H1 (cell line): ENCODE results near the gene TTLL5. TPM values are rescaled to one million over a fixed set of nuclear protein-coding genes. Genes with fewer than 3 reads are reported as not detected.

Experiments
- CTCF ChIA-PET: fragments of 300-600 bp; sonication (Branson Sonifier 250); formaldehyde crosslinking; loops from one replicate; lab custom pipeline; 2021; ENCODE audit not compliant: partially characterized antibody; lab: Charles Lee
- POLR2A ChIA-PET: fragments of 300-600 bp; sonication (Branson Sonifier 250); formaldehyde crosslinking; loops from one replicate; lab custom pipeline; 2021; ENCODE audit warnings: inconsistent platforms; ENCODE audit not compliant: partially characterized antibody; lab: Charles Lee
- DNase-seq, 2 experiments: peaks; one replicate each; pipeline versions ENCODE4 v3.0.0 to v3.0.0-alpha.2; 2010 to 2022; ENCODE audit warnings: low spot score in 2 of 2, low read depth in 1 of 2, mixed read lengths in 1 of 2
- FAIRE-seq: peaks from 2 replicates; lab custom pipeline; 2011; peaks lifted over from hg19 to GRCh38; lab: Jason Lieb, UNC
- H2AFZ ChIP-seq: 2 replicates; pipeline ENCODE4 v1.8.1; 2012; ENCODE audit warnings: low read length, inconsistent platforms
- H2AK5ac ChIP-seq: 2 replicates; pipeline ENCODE4 v1.6.1; 2013; ENCODE audit warnings: low read depth, low read length
- H2BK120ac ChIP-seq: replicated peaks from 2 replicates; pipeline ENCODE3; 2013; ENCODE audit warnings: low read depth, low read length, inconsistent platforms
- H2BK12ac ChIP-seq: 2 replicates; pipeline ENCODE4 v1.6.1; 2013; ENCODE audit warnings: low read depth, low read length
- H2BK15ac ChIP-seq: 2 replicates; pipeline ENCODE4 v1.6.1; 2013; ENCODE audit warnings: low read length
- H2BK20ac ChIP-seq: 2 replicates; pipeline ENCODE4 v1.6.1; 2013; ENCODE audit warnings: low read length
- H2BK5ac ChIP-seq: 2 replicates; pipeline ENCODE4 v1.6.1; 2013; ENCODE audit warnings: low read depth, low read length
- H3K14ac ChIP-seq: 2 replicates; pipeline ENCODE4 v1.6.1; 2013; ENCODE audit warnings: inconsistent platforms; ENCODE audit not compliant: insufficient read length
- H3K18ac ChIP-seq: 2 replicates; pipeline ENCODE4 v1.6.1; 2013; ENCODE audit warnings: low read length; ENCODE audit errors: extremely low read depth
- H3K23ac ChIP-seq: 2 replicates; pipeline ENCODE4 v1.6.1; 2013; ENCODE audit warnings: inconsistent platforms; ENCODE audit not compliant: insufficient read length
- H3K23me2 ChIP-seq: 2 replicates; pipeline ENCODE4 v1.6.1; 2013; ENCODE audit warnings: low read depth, low read length
- H3K27ac ChIP-seq: 2 replicates; pipeline ENCODE4 v1.6.1; 2011; ENCODE audit warnings: low read depth, low read length, inconsistent platforms
- H3K27me3 ChIP-seq, 4 experiments: replicated peaks in 1 of 4; 1 replicate in 1 of 4; 2 replicates in 3 of 4; pipeline versions ENCODE4 v1.6.1 to v1.8.1; 2011 to 2013; ENCODE audit warnings: low read length in 3 of 4, mild to moderate bottlenecking in 3 of 4, inconsistent platforms in 2 of 4, mixed read lengths in 2 of 4, moderate library complexity in 1 of 4; ENCODE audit not compliant: control insufficient read depth in 3 of 4, insufficient read depth in 3 of 4; ENCODE audit errors: extremely low read depth in 1 of 4
- H3K36me3 ChIP-seq, 4 experiments: 2 replicates each; pipeline versions ENCODE4 v1.6.1 to v1.8.1; 2011 to 2013; ENCODE audit warnings: mild to moderate bottlenecking in 4 of 4, low read length in 3 of 4, moderate library complexity in 2 of 4, control low read depth in 1 of 4, inconsistent platforms in 1 of 4; ENCODE audit not compliant: insufficient read depth in 4 of 4, control insufficient read depth in 2 of 4
- H3K4ac ChIP-seq: replicated peaks from 2 replicates; pipeline ENCODE3; 2013; ENCODE audit warnings: low read length, low read depth, mixed read lengths, inconsistent platforms; ENCODE audit not compliant: insufficient read length
- H3K4me1 ChIP-seq, 4 experiments: replicated peaks in 1 of 4; 1 replicate in 1 of 4; 2 replicates in 3 of 4; pipeline versions ENCODE4 v1.6.1 to v1.8.1; 2011 to 2013; ENCODE audit warnings: low read length in 3 of 4, inconsistent platforms in 2 of 4, mixed read lengths in 1 of 4; ENCODE audit not compliant: insufficient read depth in 4 of 4, control insufficient read depth in 3 of 4
- H3K4me2 ChIP-seq, 2 experiments: 2 replicates each; pipeline versions ENCODE4 v1.6.1 to v1.8.1; 2011 to 2013; ENCODE audit warnings: low read depth in 2 of 2, low read length in 2 of 2, control low read depth in 1 of 2, inconsistent platforms in 1 of 2, mild to moderate bottlenecking in 1 of 2; ENCODE audit not compliant: insufficient read depth in 1 of 2
- H3K4me3 ChIP-seq, 4 experiments: fragments of 200-600, 300-600 bp in 1 of 4; sonication (generic), shearing (Covaris generic), sonication (Bioruptor Twin) in 1 of 4; 2 replicates each; pipeline versions ENCODE4 v1.5.1 to v1.8.1; 2011 to 2016; ENCODE audit warnings: low read length in 4 of 4, low read depth in 3 of 4, control low read depth in 2 of 4, inconsistent platforms in 2 of 4, mild to moderate bottlenecking in 2 of 4, mixed read lengths in 1 of 4, moderate library complexity in 1 of 4; ENCODE audit not compliant: insufficient read depth in 2 of 4; ENCODE audit errors: extremely low read depth in 1 of 4
- H3K56ac ChIP-seq: replicated peaks from 2 replicates; pipeline ENCODE3; 2013; ENCODE audit warnings: low read depth, mild to moderate bottlenecking, mixed read lengths, low read length, inconsistent platforms; ENCODE audit not compliant: insufficient read length
- H3K79me1 ChIP-seq: 2 replicates; pipeline ENCODE4 v1.6.1; 2013; ENCODE audit warnings: low read depth, low read length, control low read depth
- H3K79me2 ChIP-seq, 2 experiments: 2 replicates each; pipeline versions ENCODE4 v1.6.1 to v1.8.1; 2012 to 2013; ENCODE audit warnings: low read length in 2 of 2, mild to moderate bottlenecking in 2 of 2, inconsistent platforms in 1 of 2; ENCODE audit not compliant: insufficient read depth in 2 of 2, control insufficient read depth in 1 of 2
- H3K9ac ChIP-seq, 4 experiments: replicated peaks in 1 of 4; 1 replicate in 1 of 4; 2 replicates in 3 of 4; pipeline versions ENCODE4 v1.6.1 to v1.8.1; 2011 to 2013; ENCODE audit warnings: low read depth in 3 of 4, low read length in 3 of 4, control low read depth in 2 of 4, mild to moderate bottlenecking in 2 of 4, moderate library complexity in 2 of 4, inconsistent platforms in 1 of 4; ENCODE audit errors: extremely low read depth in 1 of 4
- H3K9me3 ChIP-seq, 2 experiments: 2 replicates each; pipeline versions ENCODE4 v1.6.1 to v1.8.1; 2012 to 2013; ENCODE audit warnings: mild to moderate bottlenecking in 2 of 2, moderate library complexity in 2 of 2, control low read depth in 1 of 2, inconsistent platforms in 1 of 2, low read depth in 1 of 2, low read length in 1 of 2, mixed read lengths in 1 of 2; ENCODE audit not compliant: insufficient read depth in 2 of 2
- H4K20me1 ChIP-seq, 2 experiments: replicated peaks in 1 of 2; 2 replicates each; pipeline versions ENCODE3 to v1.8.1; 2011 to 2013; ENCODE audit warnings: inconsistent platforms in 2 of 2, low read length in 2 of 2, mild to moderate bottlenecking in 1 of 2; ENCODE audit not compliant: insufficient read depth in 2 of 2, control insufficient read depth in 1 of 2
- H4K5ac ChIP-seq: 2 replicates; pipeline ENCODE4 v1.6.1; 2013; ENCODE audit warnings: low read length, low read depth, mixed read lengths, inconsistent platforms; ENCODE audit not compliant: insufficient read length
- H4K8ac ChIP-seq: 2 replicates; pipeline ENCODE4 v1.8.0; 2013; ENCODE audit warnings: mild to moderate bottlenecking, moderate library complexity, low read length, inconsistent platforms; ENCODE audit not compliant: insufficient read depth; ENCODE audit errors: extremely low read depth
- H4K91ac ChIP-seq: replicated peaks from 2 replicates; pipeline ENCODE3; 2013; ENCODE audit warnings: low read length, mixed read lengths, inconsistent platforms; ENCODE audit not compliant: insufficient read length
- BRCA1 ChIP-seq: IDR thresholded peaks from 2 replicates; pipeline ENCODE4 v1.6.1; 2012; ENCODE audit warnings: low read depth, low read length, improper control_type of control experiment
- CBX8 ChIP-seq: fragments of 300-800, 300-1000 bp; sonication (generic); IDR thresholded peaks from 2 replicates; pipeline ENCODE4 v1.7.1; 2016; ENCODE audit warnings: low read depth, low read length, borderline replicate concordance
- CHD2 ChIP-seq: IDR thresholded peaks from 2 replicates; pipeline ENCODE4 v1.6.1; 2012; ENCODE audit warnings: low read length, improper control_type of control experiment
- EGR1 ChIP-seq: IDR thresholded peaks from 2 replicates; pipeline ENCODE4 v1.6.1; 2011; ENCODE audit warnings: low read depth, low read length, borderline replicate concordance
- EZH2 ChIP-seq: fragments of 200-600 bp; sonication (generic); IDR thresholded peaks from 2 replicates; pipeline ENCODE4 v1.7.1; 2012; ENCODE audit warnings: low read depth, mild to moderate bottlenecking, moderate library complexity, low read length, inconsistent platforms; ENCODE audit not compliant: severe bottlenecking
- HDAC2 ChIP-seq, 2 experiments: fragments of 300-600 bp in 1 of 2; sonication (generic) in 1 of 2; IDR thresholded peaks; 2 replicates each; pipeline ENCODE4 v1.6.1; 2011 to 2012; ENCODE audit warnings: low read depth in 2 of 2, low read length in 2 of 2, mild to moderate bottlenecking in 2 of 2, moderate library complexity in 2 of 2, borderline replicate concordance in 1 of 2, inconsistent platforms in 1 of 2
- PHF8 ChIP-seq: fragments of 200-600 bp; sonication (generic); conservative IDR thresholded peaks from 2 replicates; pipeline ENCODE4 v1.7.1; 2012; ENCODE audit warnings: low read depth, mild to moderate bottlenecking, inconsistent platforms, low read length, moderate library complexity
- SUZ12 ChIP-seq: fragments of 200-600 bp; sonication (generic); IDR thresholded peaks from 2 replicates; pipeline ENCODE4 v1.6.1; 2012; ENCODE audit warnings: mild to moderate bottlenecking, inconsistent platforms, low read length, moderate library complexity, mixed read lengths
- USF2 ChIP-seq: IDR thresholded peaks from 2 replicates; pipeline ENCODE4 v1.6.1; 2011; ENCODE audit warnings: low read length, improper control_type of control experiment
- YY1 ChIP-seq: IDR thresholded peaks from 2 replicates; pipeline ENCODE4 v1.6.1; 2011; ENCODE audit warnings: low read depth, mild to moderate bottlenecking, low read length
- ZNF274 ChIP-seq: IDR thresholded peaks from 2 replicates; pipeline ENCODE4 v1.7.0; 2012; ENCODE audit warnings: low read length, borderline replicate concordance; ENCODE audit errors: extremely low read depth
- WGBS, 2 experiments: shearing (Covaris generic) in 1 of 2; methylation state at CpG; one replicate each; pipeline versions ENCODE4 v1.1.6 to v1.1.7; 2013 to 2015; ENCODE audit warnings: low lambda C conversion rate in 2 of 2, mixed read lengths in 2 of 2, inconsistent platforms in 1 of 2, low coverage in 1 of 2, missing lambda C conversion rate in 1 of 2; ENCODE audit not compliant: insufficient replicate concordance in 2 of 2, insufficient coverage in 1 of 2, insufficient read length in 1 of 2; ENCODE audit errors: extremely low coverage in 1 of 2, missing lambda C conversion rate in 1 of 2; 5-methylcytosine and 5-hydroxymethylcytosine counted together
- polyA plus RNA-seq, 7 experiments: library from polyadenylated mRNA; depleted of rRNA in 3 of 7; stranded (reverse) in 5 of 7; unstranded in 2 of 7; fragments of >200 nt in 5 of 7; fragments of 200-250 nt in 2 of 7; gene quantifications; 1 replicate in 5 of 7; 2 replicates in 1 of 7; 4 replicates in 1 of 7; pipeline versions ENCODE4 v1.2.1 to v1.2.3, GENCODE V29; 2011 to 2013; ENCODE audit warnings: missing spikeins in 2 of 7, mixed read lengths in 2 of 7
- total RNA-seq: library from RNA; stranded (reverse); fragmentation: NEBNext Ultra II Directional; extraction: Animal tissue kit (Norgen Biotek cat#: 25700); gene quantifications from 2 replicates; pipeline ENCODE4 v1.2.1, GENCODE V29; 2021

TTLL5 gene
- total and polyA plus RNA-seq, 2 of the 8 experiments (the other 6 are each of a cell fraction or from before 2014, with no cell fraction given), result 16.1 to 45.9 TPM

GRCh38 chr14:75769047-75769685 is 108.1 kb downstream of the TTLL5 start:
- H4K8ac ChIP-seq, result no peak overlapping the region
- TF ChIP-seq ZNF274 (no peak), USF2 (no peak), HDAC2 (IDR thresholded peaks at IDR 0.05; ENCODE audit: borderline replicate concordance in 1 of 2, low read depth in 2 of 2, low read length in 2 of 2) (no peak), EGR1 (no peak), YY1 (no peak), PHF8 (no peak), SUZ12 (no peak), BRCA1 (no peak), CBX8 (no peak), EZH2 (no peak), CHD2 (no peak)
- TF ChIP-seq, all 59 proteins: peak for 0
- CTCF ChIA-PET, result interaction anchor here (2.5 kb wide), 1 partner anchor 60 kb away, joined by 8 read pairs; no protein-coding TSS in a partner anchor
- no peak overlapping the region for H3K4me3 ChIP-seq
- no peak overlapping the region for H3K14ac ChIP-seq
- no peak for FAIRE-seq
- no peak overlapping the region for H4K91ac ChIP-seq
- WGBS, 2 experiments, result 81% methylated on average over 9 of the region's 9 CpGs; no CpG with 5 or more reads in 1 of the 2 experiments
- no peak overlapping the region for H2BK15ac ChIP-seq
- H3K9me3 ChIP-seq, result no peaks in the 10 kb centered on the region
- no peak overlapping the region for H2BK5ac ChIP-seq
- no peaks in the 10 kb centered on the region for H3K79me2 ChIP-seq
- H2AK5ac ChIP-seq, result no peak overlapping the region
- H3K36me3 ChIP-seq, result peaks cover 0 to 8% (median 4%) of the 10 kb centered on the region in 4 experiments; a peak in 6 of 8 replicates
- no peak overlapping the region for H3K18ac ChIP-seq
- no peak overlapping the region for H4K5ac ChIP-seq
- no peaks in the 10 kb centered on the region for H3K79me1 ChIP-seq
- POLR2A ChIA-PET, result no interaction called here
- H3K27ac ChIP-seq, result no peak overlapping the region
- H3K9ac ChIP-seq, result no peak overlapping the region
- no peaks in the 10 kb centered on the region for H4K20me1 ChIP-seq
- no peak overlapping the region for H2BK12ac ChIP-seq
- no peak overlapping the region for H3K4ac ChIP-seq
- H3K23ac ChIP-seq, result no peak overlapping the region
- H3K4me1 ChIP-seq, result no peaks in the 10 kb centered on the region
- no peak overlapping the region for H2BK120ac ChIP-seq
- H2BK20ac ChIP-seq, result no peak overlapping the region
- no peak overlapping the region for H3K56ac ChIP-seq
- no peak overlapping the region for H3K4me2 ChIP-seq
- DNase-seq, result no peak
- no peak overlapping the region for H2AFZ ChIP-seq
- H3K23me2 ChIP-seq, result no peaks in the 10 kb centered on the region
- no peaks in the 10 kb centered on the region for H3K27me3 ChIP-seq
